Neural cell (in vitro differentiated cells): ENCODE measurements around the gene PIK3R1. TPM values are rescaled to one million over a fixed set of nuclear protein-coding genes. Genes with fewer than 3 reads are reported as not detected.

Experiments
- H2AFZ ChIP-seq: fragments of 200-600, 300-800 bp; sonication (generic), shearing (Covaris generic); 2 replicates; pipeline ENCODE4 v1.6.0; 2014; ENCODE audit warnings: low read depth, mild to moderate bottlenecking, antibody characterized with exemption, low read length, moderate library complexity
- H3F3A ChIP-seq: fragments of 200-600 bp; shearing (Covaris generic); 2 replicates; pipeline ENCODE4 v1.6.1; 2016; ENCODE audit warnings: mild to moderate bottlenecking, moderate library complexity, mixed read lengths, antibody characterized with exemption, low read length; ENCODE audit not compliant: insufficient read depth, poor library complexity, severe bottlenecking
- H3K27ac ChIP-seq: fragments of 200-600, 300-800 bp; sonication (generic), shearing (Covaris generic); 2 replicates; pipeline ENCODE4 v1.5.1; 2014; ENCODE audit warnings: mild to moderate bottlenecking, low read length, moderate library complexity
- H3K27me3 ChIP-seq: fragments of 300-800, 200-600 bp; sonication (generic), shearing (Covaris generic); 2 replicates; pipeline ENCODE4 v1.6.0; 2014; ENCODE audit warnings: mild to moderate bottlenecking, low read depth, low read length, moderate library complexity; ENCODE audit not compliant: insufficient read depth
- H3K36me3 ChIP-seq: fragments of 300-800, 200-600 bp; sonication (generic), shearing (Covaris generic); 2 replicates; pipeline ENCODE4 v1.5.1; 2014; ENCODE audit warnings: mild to moderate bottlenecking, antibody characterized with exemption, low read length, moderate library complexity; ENCODE audit not compliant: insufficient read depth
- H3K4me2 ChIP-seq: fragments of 300-800, 200-600 bp; sonication (generic), shearing (Covaris generic); 2 replicates; pipeline ENCODE4 v1.6.0; 2014; ENCODE audit warnings: mild to moderate bottlenecking, low read length
- H3K4me3 ChIP-seq: fragments of 300-800, 200-600 bp; sonication (generic), shearing (Covaris generic); 2 replicates; pipeline ENCODE4 v1.5.1; 2014; ENCODE audit warnings: mild to moderate bottlenecking, low read length, moderate library complexity
- H3K79me2 ChIP-seq: fragments of 200-600 bp; shearing (Covaris generic); replicated peaks from 2 replicates; pipeline ENCODE4 v1.6.0; 2014; ENCODE audit warnings: mild to moderate bottlenecking, low read length, moderate library complexity; ENCODE audit not compliant: insufficient read depth
- H3K9ac ChIP-seq: fragments of 300-800, 200-600 bp; sonication (generic), shearing (Covaris generic); 2 replicates; pipeline ENCODE4 v1.6.1; 2016; ENCODE audit warnings: mild to moderate bottlenecking, low read length, mixed read lengths
- H3K9me2 ChIP-seq: fragments of 200-600 bp; shearing (Covaris generic); 2 replicates; pipeline ENCODE4 v1.6.1; 2016; ENCODE audit warnings: mild to moderate bottlenecking, low read length, mixed read lengths; ENCODE audit not compliant: insufficient read depth
- H3K9me3 ChIP-seq: fragments of 200-600, 300-800 bp; sonication (generic), shearing (Covaris generic); 2 replicates; pipeline ENCODE4 v1.6.1; 2016; ENCODE audit warnings: mild to moderate bottlenecking, mixed run types, low read length, moderate library complexity, mixed read lengths
- H4K20me1 ChIP-seq: fragments of 200-600 bp; shearing (Covaris generic); 2 replicates; pipeline ENCODE4 v1.6.1; 2016; ENCODE audit warnings: mild to moderate bottlenecking, mixed run types; ENCODE audit not compliant: insufficient read depth
- EP300 ChIP-seq: fragments of 450-650 bp; conservative IDR thresholded peaks from 2 replicates; pipeline ENCODE4 v1.6.1; 2014; ENCODE audit warnings: antibody characterized with exemption, mild to moderate bottlenecking, moderate library complexity; ENCODE audit not compliant: poor library complexity, severe bottlenecking
- EZH2 ChIP-seq: fragments of 200-600, 300-800 bp; shearing (Covaris generic), sonication (generic); IDR thresholded peaks from 2 replicates; pipeline ENCODE4 v1.6.1; 2014; ENCODE audit warnings: antibody characterized with exemption, low read length, borderline replicate concordance, mild to moderate bottlenecking; ENCODE audit not compliant: insufficient read depth, poor library complexity, severe bottlenecking
- MXI1 ChIP-seq: fragments of 450-650 bp; conservative IDR thresholded peaks from 2 replicates; pipeline ENCODE4 v1.6.1; 2014; ENCODE audit warnings: antibody characterized with exemption, mild to moderate bottlenecking; ENCODE audit not compliant: poor library complexity, severe bottlenecking
- POLR2AphosphoS5 ChIP-seq: IDR thresholded peaks from 2 replicates; pipeline ENCODE4 v1.6.1; 2012
- RAD21 ChIP-seq: fragments of 450-650 bp; conservative IDR thresholded peaks from 2 replicates; pipeline ENCODE4 v1.6.1; 2014; ENCODE audit warnings: antibody characterized with exemption, mild to moderate bottlenecking, moderate library complexity
- SMC3 ChIP-seq: fragments of 450-650 bp; conservative IDR thresholded peaks from 2 replicates; pipeline ENCODE4 v1.6.1; 2014; ENCODE audit warnings: antibody characterized with exemption, mild to moderate bottlenecking, moderate library complexity; ENCODE audit not compliant: poor library complexity
- TAF1 ChIP-seq: IDR thresholded peaks from 2 replicates; pipeline ENCODE4 v1.6.1; 2012; ENCODE audit warnings: low read depth
- polyA plus RNA-seq: library from polyadenylated mRNA; depleted of rRNA; stranded (reverse); fragments of >200 nt; gene quantifications from 2 replicates; pipeline ENCODE4 v1.2.3, GENCODE V29; 2014
- TF ChIP-seq, protein P1 (sequence below): IDR thresholded peaks from 2 replicates; pipeline ENCODE4 v1.6.1; 2012; ENCODE audit warnings: borderline replicate concordance
- TF ChIP-seq, protein P2 (sequence below): fragments of 450-650 bp; IDR thresholded peaks from 2 replicates; pipeline ENCODE4 v1.5.1; 2014; ENCODE audit warnings: antibody characterized with exemption, mild to moderate bottlenecking, moderate library complexity; ENCODE audit not compliant: poor library complexity, severe bottlenecking

The PIK3R1 gene
- polyA plus RNA-seq, 1 donor from 2014 or later = 41.9 TPM

DNA sequence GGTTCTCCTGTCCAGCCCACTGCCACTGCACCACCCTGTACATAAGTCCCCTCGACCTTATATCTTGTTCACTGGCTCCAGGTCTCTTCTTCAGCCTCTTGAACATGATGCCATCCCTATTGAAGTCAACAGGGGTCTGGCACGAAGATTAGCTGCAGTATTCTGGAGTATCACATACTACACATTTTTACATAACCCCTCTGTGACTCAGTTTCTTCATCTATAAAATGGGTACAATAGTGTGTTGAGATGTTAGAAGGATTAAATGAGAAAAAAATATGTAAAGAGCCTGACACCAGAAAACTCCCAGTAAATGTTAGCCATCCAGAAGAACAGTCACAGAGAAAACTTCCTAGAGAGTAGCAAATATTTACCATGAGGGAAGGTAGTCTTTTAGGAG, 98.9 kb downstream of the PIK3R1 start:
- no peak overlapping the region for H3K27ac ChIP-seq
- no peaks in the 10 kb centered on the region for H3K9me2 ChIP-seq
- H3K4me3 ChIP-seq = no peak overlapping the region
- H3K9ac ChIP-seq = no peak overlapping the region
- H3K27me3 ChIP-seq = no peaks in the 10 kb centered on the region
- H3F3A ChIP-seq = no peaks in the 10 kb centered on the region
- no peaks in the 10 kb centered on the region for H4K20me1 ChIP-seq
- H3K79me2 ChIP-seq = no peaks in the 10 kb centered on the region
- H3K4me2 ChIP-seq = no peak overlapping the region
- no peaks in the 10 kb centered on the region for H3K9me3 ChIP-seq
- TF ChIP-seq SMC3 (no peak), EP300 (no peak), RAD21 (no peak), POLR2AphosphoS5 (no peak), TAF1 (no peak), MXI1 (no peak), EZH2 (no peak)
- TF ChIP-seq, protein P1, sequence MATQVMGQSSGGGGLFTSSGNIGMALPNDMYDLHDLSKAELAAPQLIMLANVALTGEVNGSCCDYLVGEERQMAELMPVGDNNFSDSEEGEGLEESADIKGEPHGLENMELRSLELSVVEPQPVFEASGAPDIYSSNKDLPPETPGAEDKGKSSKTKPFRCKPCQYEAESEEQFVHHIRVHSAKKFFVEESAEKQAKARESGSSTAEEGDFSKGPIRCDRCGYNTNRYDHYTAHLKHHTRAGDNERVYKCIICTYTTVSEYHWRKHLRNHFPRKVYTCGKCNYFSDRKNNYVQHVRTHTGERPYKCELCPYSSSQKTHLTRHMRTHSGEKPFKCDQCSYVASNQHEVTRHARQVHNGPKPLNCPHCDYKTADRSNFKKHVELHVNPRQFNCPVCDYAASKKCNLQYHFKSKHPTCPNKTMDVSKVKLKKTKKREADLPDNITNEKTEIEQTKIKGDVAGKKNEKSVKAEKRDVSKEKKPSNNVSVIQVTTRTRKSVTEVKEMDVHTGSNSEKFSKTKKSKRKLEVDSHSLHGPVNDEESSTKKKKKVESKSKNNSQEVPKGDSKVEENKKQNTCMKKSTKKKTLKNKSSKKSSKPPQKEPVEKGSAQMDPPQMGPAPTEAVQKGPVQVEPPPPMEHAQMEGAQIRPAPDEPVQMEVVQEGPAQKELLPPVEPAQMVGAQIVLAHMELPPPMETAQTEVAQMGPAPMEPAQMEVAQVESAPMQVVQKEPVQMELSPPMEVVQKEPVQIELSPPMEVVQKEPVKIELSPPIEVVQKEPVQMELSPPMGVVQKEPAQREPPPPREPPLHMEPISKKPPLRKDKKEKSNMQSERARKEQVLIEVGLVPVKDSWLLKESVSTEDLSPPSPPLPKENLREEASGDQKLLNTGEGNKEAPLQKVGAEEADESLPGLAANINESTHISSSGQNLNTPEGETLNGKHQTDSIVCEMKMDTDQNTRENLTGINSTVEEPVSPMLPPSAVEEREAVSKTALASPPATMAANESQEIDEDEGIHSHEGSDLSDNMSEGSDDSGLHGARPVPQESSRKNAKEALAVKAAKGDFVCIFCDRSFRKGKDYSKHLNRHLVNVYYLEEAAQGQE = no peak
- TF ChIP-seq, protein P2, sequence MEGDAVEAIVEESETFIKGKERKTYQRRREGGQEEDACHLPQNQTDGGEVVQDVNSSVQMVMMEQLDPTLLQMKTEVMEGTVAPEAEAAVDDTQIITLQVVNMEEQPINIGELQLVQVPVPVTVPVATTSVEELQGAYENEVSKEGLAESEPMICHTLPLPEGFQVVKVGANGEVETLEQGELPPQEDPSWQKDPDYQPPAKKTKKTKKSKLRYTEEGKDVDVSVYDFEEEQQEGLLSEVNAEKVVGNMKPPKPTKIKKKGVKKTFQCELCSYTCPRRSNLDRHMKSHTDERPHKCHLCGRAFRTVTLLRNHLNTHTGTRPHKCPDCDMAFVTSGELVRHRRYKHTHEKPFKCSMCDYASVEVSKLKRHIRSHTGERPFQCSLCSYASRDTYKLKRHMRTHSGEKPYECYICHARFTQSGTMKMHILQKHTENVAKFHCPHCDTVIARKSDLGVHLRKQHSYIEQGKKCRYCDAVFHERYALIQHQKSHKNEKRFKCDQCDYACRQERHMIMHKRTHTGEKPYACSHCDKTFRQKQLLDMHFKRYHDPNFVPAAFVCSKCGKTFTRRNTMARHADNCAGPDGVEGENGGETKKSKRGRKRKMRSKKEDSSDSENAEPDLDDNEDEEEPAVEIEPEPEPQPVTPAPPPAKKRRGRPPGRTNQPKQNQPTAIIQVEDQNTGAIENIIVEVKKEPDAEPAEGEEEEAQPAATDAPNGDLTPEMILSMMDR = no peak
- H3K36me3 ChIP-seq = no peaks in the 10 kb centered on the region
- no peak overlapping the region for H2AFZ ChIP-seq

DNA sequence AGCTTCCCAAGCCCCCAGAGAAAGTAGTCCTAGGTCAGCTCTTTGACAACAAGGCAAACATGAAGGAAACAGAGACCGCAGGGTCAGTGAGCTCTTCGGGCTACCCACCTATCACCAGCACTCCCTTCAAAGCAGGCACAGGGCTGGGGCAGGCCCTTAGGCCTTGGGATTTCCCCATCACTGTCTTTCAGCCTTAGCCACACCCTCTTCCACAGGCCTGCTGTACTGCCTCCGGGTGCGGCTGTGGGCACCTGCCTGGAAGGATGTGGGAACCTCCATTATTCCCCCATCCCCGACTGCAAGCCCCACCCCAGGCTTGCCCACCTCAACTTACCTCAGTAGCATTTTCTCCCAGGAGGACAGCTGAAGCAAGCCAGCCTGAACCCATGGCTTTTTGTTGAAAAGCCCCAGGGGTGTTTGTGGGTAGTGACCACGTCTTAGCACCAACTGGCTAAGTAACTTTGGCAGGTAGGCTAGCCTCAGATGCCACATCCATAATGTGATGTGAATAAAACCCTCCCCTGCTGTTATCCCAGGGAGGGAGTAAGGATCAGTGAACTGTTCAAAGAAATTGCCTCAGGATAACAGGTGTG, 100.2 kb downstream of the PIK3R1 start:
- Histone ChIP-seq H3K9me2 (no peaks in the 10 kb centered on the region), H3K9me3 (no peaks in the 10 kb centered on the region), H3K27me3 (no peaks in the 10 kb centered on the region), H3K4me3 (no peak overlapping the region), H4K20me1 (no peaks in the 10 kb centered on the region), H3K36me3 (no peaks in the 10 kb centered on the region), H3K79me2 (no peaks in the 10 kb centered on the region), H2AFZ (no peak overlapping the region), H3F3A (no peaks in the 10 kb centered on the region), H3K4me2 (no peak overlapping the region), H3K27ac (no peak overlapping the region), H3K9ac (no peak overlapping the region)
- TF ChIP-seq TAF1 (no peak), MXI1 (no peak), RAD21 (no peak), POLR2AphosphoS5 (no peak), EP300 (no peak), EZH2 (no peak), SMC3 (no peak)
- TF ChIP-seq, protein P2 = no peak
- TF ChIP-seq, protein P1 = no peak
